Ectodermal cell (in vitro differentiated cells): ENCODE measurements around the gene PXMP2.

Experiments used
- H3K27ac ChIP-seq: 2 replicates; pipeline ENCODE4 v1.7.0; 2013; ENCODE audit warnings: mild to moderate bottlenecking, low read depth, low read length; ENCODE audit not compliant: insufficient read depth, poor library complexity, severe bottlenecking
- H3K27me3 ChIP-seq: 2 replicates; pipeline ENCODE4 v1.7.0; 2013; ENCODE audit warnings: mild to moderate bottlenecking, low read length; ENCODE audit not compliant: insufficient read depth, control insufficient read depth, poor library complexity, severe bottlenecking
- H3K36me3 ChIP-seq: one replicate; pipeline ENCODE4 v1.7.0; 2013; ENCODE audit warnings: low read length; ENCODE audit not compliant: control insufficient read depth, insufficient read depth
- H3K4me1 ChIP-seq: one replicate; pipeline ENCODE4 v1.7.0; 2013; ENCODE audit warnings: low read length; ENCODE audit not compliant: control insufficient read depth, insufficient read depth
- H3K4me3 ChIP-seq: 2 replicates; pipeline ENCODE4 v1.7.0; 2013; ENCODE audit warnings: low read depth, low read length, control low read depth; ENCODE audit not compliant: insufficient read depth
- H3K9me3 ChIP-seq: 2 replicates; pipeline ENCODE4 v1.7.0; 2013; ENCODE audit warnings: mild to moderate bottlenecking, low read length, moderate library complexity; ENCODE audit not compliant: control insufficient read depth
- WGBS, 2 experiments: methylation state at CpG; one replicate each; pipeline ENCODE4 v1.1.7; 2013; ENCODE audit warnings: missing lambda C conversion rate in 2 of 2; 5-methylcytosine and 5-hydroxymethylcytosine counted together

Gene PXMP2

DNA sequence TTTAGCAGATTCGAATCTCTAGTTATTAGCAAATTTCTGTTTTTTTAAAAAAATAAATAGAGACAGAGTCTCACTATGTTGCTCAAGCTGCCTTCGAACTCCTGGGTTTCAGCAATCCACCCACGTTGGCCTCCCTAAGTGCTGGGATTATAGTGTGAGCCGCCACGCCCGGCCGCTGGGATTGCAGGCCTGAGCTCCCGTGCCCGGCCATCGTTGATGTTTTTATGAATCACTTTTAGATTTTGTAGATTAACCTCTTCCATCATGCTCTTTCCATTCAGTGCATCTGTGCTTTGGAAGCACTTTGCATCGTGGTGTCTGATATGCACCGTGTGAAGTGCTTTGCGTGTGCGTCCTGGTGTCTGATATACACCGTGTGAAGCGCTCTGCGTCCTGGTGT, 44.2 kb downstream of the PXMP2 start:
- Histone ChIP-seq H3K9me3 (no peaks in the 10 kb centered on the region), H3K4me1 (no peaks in the 10 kb centered on the region), H3K27me3 (no peaks in the 10 kb centered on the region), H3K36me3 (peaks cover 76% of the 10 kb centered on the region), H3K4me3 (no peak overlapping the region), H3K27ac (no peak overlapping the region)
- 97 to 98% methylated on average over 16 to 17 of the region's 17 CpGs for WGBS, 2 experiments

DNA sequence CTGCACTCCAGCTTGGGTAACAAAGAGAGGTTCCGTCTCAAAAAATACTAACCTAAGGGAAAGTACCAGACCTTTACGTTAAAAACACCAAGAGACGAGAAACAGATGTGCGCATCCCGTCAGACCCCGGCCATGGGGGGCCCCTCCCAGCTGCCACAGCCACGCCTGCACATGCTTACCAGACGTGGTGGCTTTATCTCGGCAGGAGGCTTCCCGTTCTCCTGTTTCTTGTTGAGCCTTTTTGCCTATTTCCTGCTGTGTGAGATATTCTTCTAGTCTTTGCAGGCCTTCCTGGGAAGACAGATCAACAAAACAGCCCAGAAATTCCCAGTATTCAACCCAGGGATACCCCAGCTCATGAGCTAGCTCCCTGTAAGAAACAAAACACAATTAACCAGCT, 46.8 kb downstream of the PXMP2 start:
- Histone ChIP-seq H3K4me1 (no peaks in the 10 kb centered on the region), H3K27me3 (no peaks in the 10 kb centered on the region), H3K36me3 (peaks cover 66% of the 10 kb centered on the region), H3K9me3 (no peaks in the 10 kb centered on the region), H3K27ac (peak overlapping the region; percentile 17), H3K4me3 (no peak overlapping the region)
- WGBS, 2 experiments: 84% methylated on average over 10 of the region's 10 CpGs

DNA sequence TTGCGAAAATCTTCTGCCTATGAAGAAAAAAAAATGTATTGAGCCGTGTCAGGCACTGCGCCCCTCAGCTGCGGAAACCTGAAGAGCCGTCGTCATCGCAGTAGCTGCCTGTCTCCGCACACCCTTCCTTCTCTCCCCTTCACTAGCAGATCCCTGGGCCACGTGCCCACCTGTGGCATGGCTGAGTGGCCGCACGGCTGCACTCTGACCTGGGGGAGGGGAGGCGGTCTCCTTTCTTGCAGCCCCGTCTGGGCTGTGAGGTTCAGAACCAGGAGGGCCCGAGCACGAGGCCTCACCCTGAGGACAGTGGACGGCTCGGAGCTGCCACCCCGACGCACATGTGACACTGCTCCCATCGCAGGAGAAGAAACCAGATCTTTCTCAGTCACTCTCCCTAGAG, 48.1 kb downstream of the PXMP2 start:
- WGBS, 2 experiments: 95 to 96% methylated on average over 20 of the region's 20 CpGs
- Histone ChIP-seq H3K4me1 (no peaks in the 10 kb centered on the region), H3K27me3 (no peaks in the 10 kb centered on the region), H3K4me3 (no peak overlapping the region), H3K9me3 (no peaks in the 10 kb centered on the region), H3K27ac (no peak overlapping the region), H3K36me3 (peaks cover 72% of the 10 kb centered on the region)

DNA sequence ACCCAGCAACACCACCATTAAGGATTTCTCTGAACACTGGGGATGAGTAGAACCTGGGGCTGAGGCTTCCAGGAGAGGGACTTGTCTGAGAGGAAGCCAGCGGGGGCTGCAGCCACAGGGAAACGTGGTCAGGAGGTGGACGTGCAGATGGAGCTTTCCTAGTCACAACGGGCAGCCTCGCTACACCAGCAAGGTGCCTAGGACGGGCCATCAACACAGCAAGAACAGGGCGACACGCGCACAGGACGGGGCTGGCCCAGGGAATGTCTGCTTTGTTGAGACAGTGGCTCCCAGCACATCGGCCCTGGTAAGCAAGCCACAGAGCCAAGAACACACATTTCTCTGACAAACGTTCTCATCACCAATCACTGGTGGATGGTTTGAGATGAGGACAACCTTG, 49.0 kb downstream of the PXMP2 start:
- no peak overlapping the region for H3K27ac ChIP-seq
- 94 to 96% methylated on average over 12 of the region's 12 CpGs for WGBS, 2 experiments
- no peaks in the 10 kb centered on the region for H3K27me3 ChIP-seq
- H3K9me3 ChIP-seq: no peaks in the 10 kb centered on the region
- no peak overlapping the region for H3K4me3 ChIP-seq
- no peaks in the 10 kb centered on the region for H3K4me1 ChIP-seq
- H3K36me3 ChIP-seq: peaks cover 72% of the 10 kb centered on the region

DNA sequence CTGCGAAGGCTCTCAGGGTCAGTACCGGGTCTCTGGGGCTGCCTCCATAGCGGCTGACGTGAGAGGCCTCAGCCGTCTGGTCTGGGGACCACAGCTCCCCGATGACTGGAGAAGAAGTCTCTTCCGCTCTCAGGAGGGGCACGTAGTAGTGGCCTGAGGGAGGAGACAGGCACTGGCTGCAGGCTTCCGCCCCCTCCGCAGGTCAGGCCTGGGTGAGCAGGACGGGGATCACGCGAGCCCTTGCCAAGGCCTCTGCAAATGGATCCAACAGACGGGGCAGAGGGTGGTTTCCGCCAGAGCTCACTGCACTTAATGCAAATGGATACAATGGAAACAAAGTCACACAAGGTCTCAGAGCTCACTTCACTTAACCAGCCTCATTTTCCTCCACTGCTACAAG, 49.5 kb downstream of the PXMP2 start:
- no peak overlapping the region for H3K27ac ChIP-seq
- H3K9me3 ChIP-seq: no peaks in the 10 kb centered on the region
- peaks cover 67% of the 10 kb centered on the region for H3K36me3 ChIP-seq
- no peaks in the 10 kb centered on the region for H3K27me3 ChIP-seq
- no peaks in the 10 kb centered on the region for H3K4me1 ChIP-seq
- WGBS, 2 experiments: 96 to 97% methylated on average over 15 of the region's 15 CpGs
- H3K4me3 ChIP-seq: no peak overlapping the region

DNA sequence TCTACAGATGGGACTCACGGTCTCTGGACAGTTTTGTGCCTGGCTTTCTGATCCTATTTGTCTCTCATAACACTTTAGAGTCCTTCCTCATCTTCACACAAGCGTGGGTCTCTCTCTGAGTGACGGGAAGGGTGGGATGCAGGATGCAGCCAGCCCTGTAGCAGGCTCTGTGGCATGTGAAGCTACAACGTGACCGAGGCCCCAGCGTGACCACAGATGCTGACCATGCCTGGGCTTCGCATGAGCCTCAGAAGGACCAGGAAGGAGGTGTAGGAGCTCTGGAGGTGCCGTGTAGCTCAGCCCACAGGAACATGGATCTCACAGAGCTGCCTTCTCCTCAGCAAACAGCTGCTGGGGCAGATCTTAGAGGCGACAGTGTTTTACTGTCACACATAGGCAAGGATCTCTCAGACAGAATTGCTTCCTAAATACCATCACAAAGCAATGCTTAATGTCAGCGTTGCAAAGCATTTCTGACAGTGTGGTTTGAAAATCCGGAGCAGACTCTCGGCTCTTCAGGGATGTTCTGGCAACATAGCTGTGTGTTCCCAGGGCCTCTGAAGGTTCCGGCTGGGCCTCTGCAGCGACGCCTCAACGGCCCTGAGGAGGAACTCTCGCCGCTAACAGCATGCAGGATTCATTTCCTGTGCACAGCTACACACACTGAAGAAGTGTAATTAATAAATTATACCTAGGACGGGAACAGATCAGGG, 52.4 kb downstream of the PXMP2 start:
- no peaks in the 10 kb centered on the region for H3K4me1 ChIP-seq
- no peaks in the 10 kb centered on the region for H3K9me3 ChIP-seq
- H3K4me3 ChIP-seq: no peak overlapping the region
- no peaks in the 10 kb centered on the region for H3K27me3 ChIP-seq
- H3K27ac ChIP-seq: no peak overlapping the region
- WGBS, 2 experiments: 95 to 97% methylated on average over 19 of the region's 19 CpGs
- H3K36me3 ChIP-seq: peaks cover 63% of the 10 kb centered on the region

DNA sequence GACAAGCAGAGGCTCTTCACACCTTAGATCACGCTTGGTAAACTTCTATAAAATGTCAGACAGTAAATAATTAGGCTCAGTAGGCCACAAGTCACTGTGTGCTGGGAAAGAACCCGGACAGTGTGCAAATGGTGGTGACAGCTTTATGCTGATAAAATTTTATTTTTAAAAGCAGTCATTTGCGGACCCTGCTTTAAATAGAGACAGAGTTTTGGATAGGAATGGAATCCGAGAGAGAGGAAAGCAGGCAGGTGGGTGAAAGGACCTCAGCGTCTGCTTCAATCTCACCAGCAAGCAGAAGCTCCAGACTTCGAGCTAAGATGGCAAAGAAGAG, 52.9 kb downstream of the PXMP2 start:
- H3K27me3 ChIP-seq: no peaks in the 10 kb centered on the region
- WGBS, 2 experiments: 95 to 96% methylated on average over 6 of the region's 6 CpGs
- H3K27ac ChIP-seq: no peak overlapping the region
- H3K36me3 ChIP-seq: peaks cover 64% of the 10 kb centered on the region
- H3K4me3 ChIP-seq: no peak overlapping the region
- H3K9me3 ChIP-seq: no peaks in the 10 kb centered on the region
- H3K4me1 ChIP-seq: no peaks in the 10 kb centered on the region

DNA sequence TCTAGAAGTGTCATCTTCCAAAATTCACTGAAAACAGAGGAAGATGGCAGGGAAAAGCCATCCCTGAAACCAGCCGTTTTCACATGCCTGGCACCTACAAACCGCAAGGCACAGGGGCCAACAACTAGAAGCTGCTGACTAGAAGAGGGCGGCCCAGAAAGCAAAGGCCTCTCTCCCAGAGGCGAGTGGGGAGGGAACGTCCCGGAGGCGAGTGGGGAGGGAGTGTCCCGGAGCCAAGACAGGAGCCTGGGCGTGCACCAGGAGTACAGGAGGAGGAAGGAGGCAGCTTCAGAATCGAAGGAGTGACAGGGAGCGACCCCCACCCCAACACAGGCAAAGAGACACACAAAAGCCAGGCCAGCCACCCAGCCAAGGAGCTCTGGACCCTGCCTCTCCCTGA, 53.3 kb downstream of the PXMP2 start:
- Histone ChIP-seq H3K27me3 (no peaks in the 10 kb centered on the region), H3K9me3 (no peaks in the 10 kb centered on the region), H3K4me1 (no peaks in the 10 kb centered on the region), H3K27ac (no peak overlapping the region), H3K4me3 (no peak overlapping the region), H3K36me3 (peaks cover 64% of the 10 kb centered on the region)
- 95% methylated on average over 11 of the region's 11 CpGs for WGBS, 2 experiments

DNA sequence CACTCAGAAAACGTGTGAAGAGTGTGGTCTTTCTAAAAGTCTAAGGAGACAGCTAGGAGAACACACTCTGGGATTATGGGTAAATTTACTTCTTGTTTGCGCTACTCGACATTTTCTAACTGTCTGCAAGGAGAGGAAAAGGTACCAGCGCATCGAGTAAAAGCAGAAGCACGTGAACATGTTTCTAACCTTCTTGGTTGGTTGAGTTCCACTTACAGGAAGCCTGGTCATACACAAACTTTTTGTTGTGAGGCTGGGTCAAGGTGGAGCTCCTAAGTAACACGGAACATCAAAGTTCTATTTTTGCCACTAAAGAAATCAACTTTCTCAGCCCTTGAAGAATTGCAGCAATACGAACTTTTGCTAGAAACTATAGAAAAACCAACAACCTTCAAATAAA, 54.2 kb downstream of the PXMP2 start:
- H3K4me3 ChIP-seq: no peak overlapping the region
- peaks cover 63% of the 10 kb centered on the region for H3K36me3 ChIP-seq
- H3K27me3 ChIP-seq: no peaks in the 10 kb centered on the region
- H3K9me3 ChIP-seq: no peaks in the 10 kb centered on the region
- H3K27ac ChIP-seq: no peak overlapping the region
- WGBS, 2 experiments: 94% methylated on average over 8 of the region's 8 CpGs
- H3K4me1 ChIP-seq: no peaks in the 10 kb centered on the region

DNA sequence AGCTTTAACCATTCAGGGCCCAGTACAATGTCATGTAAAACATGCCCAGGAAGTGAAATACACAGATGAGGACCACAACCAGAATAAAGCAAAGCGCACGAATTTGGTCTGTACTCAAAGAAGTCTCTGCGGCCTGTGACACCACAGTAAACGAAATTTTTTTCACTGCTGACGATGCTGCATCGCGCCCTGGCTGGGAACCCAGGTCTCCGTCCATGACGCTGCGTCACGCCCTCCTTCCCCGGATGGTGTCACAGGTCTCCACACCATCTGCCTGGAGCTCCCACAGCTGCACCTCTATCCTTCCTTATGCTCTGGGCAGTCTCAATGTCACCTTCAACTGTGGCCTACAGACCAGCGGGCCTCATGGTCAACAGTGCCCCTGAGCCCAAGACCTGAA, 56.4 kb downstream of the PXMP2 start:
- H3K4me3 ChIP-seq: no peak overlapping the region
- H3K4me1 ChIP-seq: no peaks in the 10 kb centered on the region
- peaks cover 77% of the 10 kb centered on the region for H3K36me3 ChIP-seq
- no peaks in the 10 kb centered on the region for H3K9me3 ChIP-seq
- 93 to 95% methylated on average over 13 of the region's 13 CpGs for WGBS, 2 experiments
- no peaks in the 10 kb centered on the region for H3K27me3 ChIP-seq
- no peak overlapping the region for H3K27ac ChIP-seq

DNA sequence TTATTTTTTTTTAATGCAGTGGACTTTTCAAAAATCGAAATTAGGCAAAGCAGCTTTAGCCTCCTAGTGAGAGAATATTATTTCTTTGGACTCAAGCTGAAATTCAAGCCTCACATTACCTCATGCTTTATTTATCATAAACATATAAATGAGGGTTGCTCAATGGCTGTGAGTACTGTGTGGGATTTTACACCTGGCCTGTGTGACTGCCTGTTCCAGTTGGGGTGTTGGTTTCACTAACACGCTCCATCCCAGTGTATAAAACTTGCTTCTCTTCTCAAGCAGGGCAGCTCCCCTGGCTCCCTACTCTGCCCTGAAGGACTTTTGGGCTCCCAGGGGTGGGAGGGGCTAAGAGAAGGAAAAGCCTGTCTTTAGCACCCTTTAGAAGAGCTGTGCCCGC, 59.2 kb downstream of the PXMP2 start:
- Histone ChIP-seq H3K4me3 (no peak overlapping the region), H3K9me3 (no peaks in the 10 kb centered on the region), H3K27me3 (no peaks in the 10 kb centered on the region), H3K27ac (no peak overlapping the region), H3K4me1 (no peaks in the 10 kb centered on the region), H3K36me3 (peaks cover 73% of the 10 kb centered on the region)
- WGBS, 2 experiments: 92 to 97% methylated on average over 2 to 3 of the region's 3 CpGs
